Measurements from ENCODE around the gene BRIP1. TPM values are rescaled to one million over a fixed set of nuclear protein-coding genes. Genes with fewer than 3 reads are reported as not detected.

BRIP1 gene
- total and polyA plus RNA-seq, 10 of the 15 experiments (the other 5 are each of a cell fraction or from before 2014, with no cell fraction given) = 4.0 to 24.2 (median 12.8) TPM

DNA sequence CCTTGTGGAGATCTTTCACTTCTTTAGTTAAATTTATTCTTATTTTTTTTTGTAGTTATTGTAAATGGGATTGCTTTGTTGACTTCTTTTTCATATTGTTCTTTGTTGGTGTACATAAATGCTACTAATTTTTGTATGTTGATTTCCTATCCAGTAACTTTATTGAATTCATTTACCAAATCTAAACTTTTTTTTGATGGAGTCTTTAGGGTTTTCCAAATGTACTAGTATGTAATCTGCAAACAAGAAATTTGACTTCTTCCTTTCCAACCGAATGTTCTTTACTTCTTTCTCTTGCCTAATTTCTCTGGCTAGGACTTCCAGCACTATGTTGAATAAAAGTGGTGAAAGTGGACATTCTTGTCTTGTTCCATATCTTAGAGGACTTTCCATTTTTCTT, 230.5 kb downstream of the BRIP1 start (continued):
- no peak for TF ChIP-seq NRF1 (conservative IDR thresholded peaks at IDR 0.05; ENCODE audit: low read depth, low read length)

DNA sequence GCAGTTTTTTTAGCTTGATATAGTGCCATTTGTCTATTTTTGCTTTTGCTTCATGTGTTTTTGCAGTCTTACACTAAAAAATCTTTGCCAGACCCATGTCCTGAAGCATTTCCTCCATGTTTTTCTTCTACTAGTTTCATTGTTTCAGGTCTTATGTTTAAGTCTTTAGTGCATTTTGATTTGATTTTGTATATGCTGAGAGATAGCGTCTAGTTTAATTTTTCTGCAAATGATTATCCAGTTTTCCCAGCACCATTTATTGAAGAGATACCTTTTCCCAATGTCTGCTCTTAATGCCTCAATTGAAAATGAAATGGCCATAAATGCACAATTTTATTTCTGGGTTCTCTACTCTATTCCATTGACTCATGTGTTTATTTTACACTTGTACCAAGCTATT, 231.5 kb downstream of the BRIP1 start:
- H3K9ac ChIP-seq (ENCODE audit: control insufficient read depth, insufficient read depth, low read length) = no peak overlapping the region
- FAIRE-seq (no peak), DNase-seq (ENCODE audit: low read depth, low spot score) (no peak), ATAC-seq (no peak)
- no peaks in the 10 kb centered on the region; a peak in 1 of 4 replicates for H3K27me3 ChIP-seq (replicated peaks in 1 of 2; ENCODE audit: control insufficient read depth in 2 of 2, insufficient read depth in 2 of 2, low read length in 1 of 2)
- BruUV-seq (replicated peaks) = no TSS peak
- H2AFZ ChIP-seq (ENCODE audit: control insufficient read depth, low read depth, low read length) = no peak overlapping the region
- no peaks in the 10 kb centered on the region for H3K9me3 ChIP-seq (replicated peaks; ENCODE audit: control insufficient read depth, insufficient read depth, low read length)
- no peak overlapping the region for H3K27ac ChIP-seq (ENCODE audit: control insufficient read depth, insufficient read depth)
- H3K4me2 ChIP-seq (ENCODE audit: control insufficient read depth, insufficient read depth) = no peak overlapping the region
- POLR2A ChIA-PET = no interaction called here
- RAD21 ChIA-PET (ENCODE audit: unreplicated experiment) = interaction anchor here (0.6 to 2.0 kb wide), 2 partner anchors 209 to 478 kb away, joined by 3 to 7 read pairs; no protein-coding TSS in a partner anchor
- WGBS (ENCODE audit: insufficient coverage, insufficient replicate concordance, low lambda C conversion rate, missing lambda C conversion rate) = 80% methylated on average over 1 of the region's 1 CpG
- H3K36me3 ChIP-seq (ENCODE audit: control insufficient read depth in 2 of 2, insufficient read depth in 2 of 2, low read length in 1 of 2) = no peaks in the 10 kb centered on the region
- SMC1A ChIA-PET (ENCODE audit: uncharacterized antibody, unreplicated experiment) = interaction anchor here (1.0 to 2.2 kb wide), 6 partner anchors 17 to 478 kb away, joined by 3 to 5 read pairs (median 4); no protein-coding TSS in a partner anchor
- intact Hi-C loops (cut with micrococcal nuclease; ENCODE audit: unreplicated experiment) = no loop called here
- H3K4me1 ChIP-seq (ENCODE audit: control insufficient read depth, insufficient read depth, low read length) = no peaks in the 10 kb centered on the region
- no peaks in the 10 kb centered on the region for H4K20me1 ChIP-seq (ENCODE audit: control insufficient read depth, insufficient read depth)
- CTCF ChIA-PET = interaction anchor here (1.3 to 2.4 kb wide), 2 partner anchors 205 to 479 kb away, joined by 3 to 15 read pairs; no protein-coding TSS in a partner anchor
- H3K4me3 ChIP-seq = no peak overlapping the region
- in situ Hi-C loops (cut with MboI) = loop anchor here (5.0 kb wide), 1 partner anchor 476 kb away; no protein-coding TSS in a partner anchor
- TF ChIP-seq JUND (IDR thresholded peaks at IDR 0.05; ENCODE audit: low read depth, low read length) (no peak), SUZ12 (IDR thresholded peaks at IDR 0.05; ENCODE audit: unreplicated experiment) (no peak), ETV6 (conservative IDR thresholded peaks at IDR 0.05 in 1 of 2, IDR thresholded peaks at IDR 0.05 in 1 of 2; ENCODE audit: borderline replicate concordance in 1 of 2, low read depth in 1 of 2) (peak in 1 of 2 experiments; percentile 22; a peak in 1 of 4 replicates), PKNOX1 (IDR thresholded peaks at IDR 0.05) (no peak)
- H3K79me2 ChIP-seq (ENCODE audit: control insufficient read depth, insufficient read depth, low read length) = no peaks in the 10 kb centered on the region

Small RNA genes lying within 50 kb of the gene (small RNA-seq; reads per million reads assigned to genes)
- not detected for gene RF00019

Other genes with a start within 250 kb of the BRIP1 start
- gene INTS2, start 64.5 kb upstream of the BRIP1 start, total RNA-seq (2014; rRNA removed) = 17.7 and 22.7 TPM in 2 replicates
- gene INTS2, start 64.5 kb upstream of the BRIP1 start, total RNA-seq (2014; rRNA removed; fragmentation: Illumina TruSeq; extraction: Trizol) = 17.0 and 17.7 TPM in 2 replicates
- gene INTS2, start 64.5 kb upstream of the BRIP1 start, total RNA-seq (2021) = 14.7 and 16.7 TPM in 2 replicates
- 22.2 and 29.6 TPM in 2 replicates for gene INTS2, start 64.5 kb upstream of the BRIP1 start, polyA plus RNA-seq (2011; rRNA removed)
- gene INTS2, start 64.5 kb upstream of the BRIP1 start, polyA plus RNA-seq (2014; fragmentation: Illumina TruSeq; extraction: Trizol) = 13.2 and 16.1 TPM in 2 replicates
- gene INTS2, start 64.5 kb upstream of the BRIP1 start, polyA plus RNA-seq (2014; fragmentation: Nextera tagmentation; extraction: Ambion mirVana) = 1 to 10 TPM; 2.8 to 4.2 TPM
- 8.3 and 9.2 TPM in 2 replicates for gene INTS2, start 64.5 kb upstream of the BRIP1 start, polyA plus RNA-seq (2014; rRNA removed)
- 10 to 100 TPM in 1 of 2 experiments, 1 to 10 TPM in 1; 9.7 to 10.0 TPM for gene INTS2, start 64.5 kb upstream of the BRIP1 start, polyA plus RNA-seq (2016; fragmentation: Nextera tagmentation; extraction: Ambion mirVana)
- gene MED13, start 201.8 kb upstream of the BRIP1 start, total RNA-seq (2014; rRNA removed) = 29.3 and 38.7 TPM in 2 replicates
- 47.9 and 49.7 TPM in 2 replicates for gene MED13, start 201.8 kb upstream of the BRIP1 start, total RNA-seq (2014; rRNA removed; fragmentation: Illumina TruSeq; extraction: Trizol)
- 47.5 and 49.5 TPM in 2 replicates for gene MED13, start 201.8 kb upstream of the BRIP1 start, total RNA-seq (2021)
- gene MED13, start 201.8 kb upstream of the BRIP1 start, polyA plus RNA-seq (2011; rRNA removed) = 41.3 and 43.3 TPM in 2 replicates
- 33.4 and 33.5 TPM in 2 replicates for gene MED13, start 201.8 kb upstream of the BRIP1 start, polyA plus RNA-seq (2014; fragmentation: Illumina TruSeq; extraction: Trizol)
- gene MED13, start 201.8 kb upstream of the BRIP1 start, polyA plus RNA-seq (2014; fragmentation: Nextera tagmentation; extraction: Ambion mirVana) = 1 to 10 TPM; 5.4 to 6.7 TPM
- gene MED13, start 201.8 kb upstream of the BRIP1 start, polyA plus RNA-seq (2014; rRNA removed) = 13.3 and 13.7 TPM in 2 replicates
- 1 to 10 TPM; 4.6 to 4.7 TPM for gene MED13, start 201.8 kb upstream of the BRIP1 start, polyA plus RNA-seq (2016; fragmentation: Nextera tagmentation; extraction: Ambion mirVana)